CD4-positive, alpha-beta T cell (primary cell): ENCODE measurements around the gene VWA5B2. TPM values are rescaled to one million over a fixed set of nuclear protein-coding genes. Genes with fewer than 3 reads are reported as not detected.

Experiments
- ATAC-seq: fragments of 200-7000 bp; cut with Tn5 transposase; one replicate; pipeline ENCODE4 v1.10.0; 2022; ENCODE audit warnings: mild to moderate bottlenecking; ENCODE audit not compliant: poor library complexity
- CTCF ChIA-PET: fragments of 350-600 bp; sonication (Branson Sonifier 250); formaldehyde crosslinking; loops from one replicate; lab custom pipeline; 2021; ENCODE audit warnings: antibody characterized with exemption, inconsistent platforms; lab: Charles Lee
- POLR2A ChIA-PET: fragments of 350-600 bp; sonication (Branson Sonifier 250); formaldehyde crosslinking; loops from one replicate; lab custom pipeline; 2021; ENCODE audit warnings: antibody characterized with exemption, inconsistent platforms; lab: Charles Lee
- DNase-seq, 14 experiments: peaks; one replicate each; pipeline ENCODE4 v3.0.0-alpha.2; 2013 to 2020; ENCODE audit warnings: mixed read lengths in 2 of 14
- H3K27ac ChIP-seq, 2 donors: one replicate each; pipeline versions ENCODE4 v1.5.1 to v1.7.0; 2013; ENCODE audit warnings: low read length in 2 of 2, low read depth in 1 of 2, mild to moderate bottlenecking in 1 of 2
- H3K27me3 ChIP-seq, 2 experiments: 1 replicate in 1 of 2; 2 replicates in 1 of 2; pipeline versions ENCODE4 v1.6.1 to v1.7.0; 2013; ENCODE audit warnings: low read length in 2 of 2, control low read depth in 1 of 2, mild to moderate bottlenecking in 1 of 2, moderate library complexity in 1 of 2; ENCODE audit not compliant: insufficient read depth in 2 of 2, control insufficient read depth in 1 of 2
- H3K36me3 ChIP-seq: one replicate; pipeline ENCODE4 v1.6.1; 2013; ENCODE audit warnings: low read length, control low read depth; ENCODE audit not compliant: insufficient read depth
- H3K4me1 ChIP-seq: one replicate; pipeline ENCODE4 v1.6.1; 2013; ENCODE audit warnings: low read length, control low read depth; ENCODE audit not compliant: insufficient read depth
- H3K4me3 ChIP-seq: one replicate; pipeline ENCODE4 v1.5.1; 2013; ENCODE audit warnings: mild to moderate bottlenecking, low read length, moderate library complexity
- H3K9me3 ChIP-seq, 2 experiments: 1 replicate in 1 of 2; 2 replicates in 1 of 2; pipeline versions ENCODE4 v1.6.1 to v1.7.0; 2013; ENCODE audit warnings: low read length in 2 of 2, mild to moderate bottlenecking in 2 of 2, control low read depth in 1 of 2, moderate library complexity in 1 of 2; ENCODE audit not compliant: control insufficient read depth in 1 of 2, insufficient read depth in 1 of 2
- H3K27ac Mint-ChIP-seq: one replicate; pipeline ENCODE4 v1.8.0; 2020; ENCODE audit warnings: mixed read lengths
- H3K27me3 Mint-ChIP-seq: one replicate; pipeline ENCODE4 v1.8.0; 2021; ENCODE audit warnings: mixed read lengths
- H3K36me3 Mint-ChIP-seq: one replicate; pipeline ENCODE4 v1.8.0; 2021; ENCODE audit warnings: low read depth, mixed read lengths
- H3K4me1 Mint-ChIP-seq: one replicate; pipeline ENCODE4 v1.8.0; 2021; ENCODE audit warnings: low read depth, mixed read lengths
- H3K4me3 Mint-ChIP-seq: one replicate; pipeline ENCODE4 v1.8.0; 2020; ENCODE audit warnings: mild to moderate bottlenecking, mixed read lengths
- H3K9me3 Mint-ChIP-seq: one replicate; pipeline ENCODE4 v1.8.0; 2020; ENCODE audit warnings: mixed read lengths
- intact Hi-C, 2 experiments: fragments of 100-400 bp; cut with DNase I in 1 of 2; cut with micrococcal nuclease in 1 of 2; formaldehyde crosslinking; loops; one replicate each; pipeline versions ENCODE4 v1.15.1 to v1.9.0; 2023 to 2025; cut with DNase I, micrococcal nuclease
- total RNA-seq, 174 experiments: library from RNA in 2 of 174; stranded (reverse) in 2 of 174; gene quantifications; one replicate each; pipeline ENCODE4 v1.2.3 and lab custom pipeline; 2021 to 2026
- TF ChIP-seq, protein P1 (sequence below): fragments of 200-600 bp; IDR thresholded peaks from one replicate; pipeline ENCODE4 v1.8.0; 2022; ENCODE audit warnings: antibody characterized with exemption, mild to moderate bottlenecking

Gene VWA5B2
- total RNA-seq, 2 experiments from 2014 or later, result not detected

GRCh38 chr3:184186184-184186901 is 43.0 kb upstream of the VWA5B2 start, which contains the start of gene ABCF3:
Gene ABCF3 (plus strand): TSS chr3:184186199. CDS start chr3:184186208, 9 bp downstream.
- DNase-seq, result peak in 1 of 14 experiments; percentile 5
- POLR2A ChIA-PET, result interaction anchor here (1.0 to 3.0 kb wide), 7 partner anchors 11 to 130 kb away, joined by 3 to 25 read pairs (median 5); partner anchors contain the start of genes AP2M1, DVL3, EIF2B5 and VWA5B2

GRCh38 chr3:184186902-184187207 is 42.5 kb upstream of the VWA5B2 start:
- peak overlapping the region; percentile 81 for H3K4me3 ChIP-seq
- H3K9me3 ChIP-seq, result no peaks in the 10 kb centered on the region
- ChIA-PET CTCF (interaction anchor here (1.2 to 2.4 kb wide), 2 partner anchors 12 to 63 kb away, joined by 3 to 7 read pairs; partner anchors contain the start of genes AP2M1 and EEF1AKMT4), POLR2A (interaction anchor here (1.0 to 1.7 kb wide), 4 partner anchors 12 to 129 kb away, joined by 3 to 6 read pairs (median 5); partner anchors contain the start of genes AP2M1, DVL3 and VWA5B2)
- DNase-seq (peak in 1 of 14 experiments; percentile 24), ATAC-seq (no peak)
- Mint-ChIP-seq H3K27ac (peak overlapping the region; percentile 87), H3K4me3 (peak overlapping the region; percentile 99), H3K36me3 (peaks cover 97% of the 10 kb centered on the region), H3K4me1 (peaks cover 47% of the 10 kb centered on the region), H3K9me3 (no peaks in the 10 kb centered on the region), H3K27me3 (no peaks in the 10 kb centered on the region)
- H3K36me3 ChIP-seq, result peaks cover 67% of the 10 kb centered on the region
- TF ChIP-seq, protein P1, sequence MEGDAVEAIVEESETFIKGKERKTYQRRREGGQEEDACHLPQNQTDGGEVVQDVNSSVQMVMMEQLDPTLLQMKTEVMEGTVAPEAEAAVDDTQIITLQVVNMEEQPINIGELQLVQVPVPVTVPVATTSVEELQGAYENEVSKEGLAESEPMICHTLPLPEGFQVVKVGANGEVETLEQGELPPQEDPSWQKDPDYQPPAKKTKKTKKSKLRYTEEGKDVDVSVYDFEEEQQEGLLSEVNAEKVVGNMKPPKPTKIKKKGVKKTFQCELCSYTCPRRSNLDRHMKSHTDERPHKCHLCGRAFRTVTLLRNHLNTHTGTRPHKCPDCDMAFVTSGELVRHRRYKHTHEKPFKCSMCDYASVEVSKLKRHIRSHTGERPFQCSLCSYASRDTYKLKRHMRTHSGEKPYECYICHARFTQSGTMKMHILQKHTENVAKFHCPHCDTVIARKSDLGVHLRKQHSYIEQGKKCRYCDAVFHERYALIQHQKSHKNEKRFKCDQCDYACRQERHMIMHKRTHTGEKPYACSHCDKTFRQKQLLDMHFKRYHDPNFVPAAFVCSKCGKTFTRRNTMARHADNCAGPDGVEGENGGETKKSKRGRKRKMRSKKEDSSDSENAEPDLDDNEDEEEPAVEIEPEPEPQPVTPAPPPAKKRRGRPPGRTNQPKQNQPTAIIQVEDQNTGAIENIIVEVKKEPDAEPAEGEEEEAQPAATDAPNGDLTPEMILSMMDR, result no peak
- peaks cover 32% of the 10 kb centered on the region for H3K4me1 ChIP-seq
- peak overlapping the region in 1 of 2 donors; percentile 9 for H3K27ac ChIP-seq
- H3K27me3 ChIP-seq, result no peaks in the 10 kb centered on the region
- intact Hi-C loops, result loop anchor here (1.0 to 10.0 kb wide), 10 partner anchors 18 to 625 kb away; partner anchors contain the start of genes EIF2B5 (in 2 of the 2), ABCC5 (in 1 of the 2), ALG3 (in 1 of the 2) and CLCN2 (in 1 of the 2)

More at GRCh38 chr3:184186184-184186901, 43.0 kb upstream of the VWA5B2 start, which contains the start of gene ABCF3:
- H3K36me3 ChIP-seq, result peaks cover 68% of the 10 kb centered on the region
- H3K9me3 ChIP-seq, result no peaks in the 10 kb centered on the region
- Mint-ChIP-seq H3K9me3 (no peaks in the 10 kb centered on the region), H3K4me3 (peak within 1 kb of the TSS; percentile 99), H3K27me3 (no peaks in the 10 kb centered on the region), H3K4me1 (peaks cover 47% of the 10 kb centered on the region), H3K36me3 (peaks cover 97% of the 10 kb centered on the region), H3K27ac (peak within 1 kb of the TSS; percentile 87)
- intact Hi-C loops, result loop anchor here (1.0 to 10.0 kb wide), 10 partner anchors 18 to 626 kb away; partner anchors contain the start of genes EIF2B5 (in 2 of the 2), ABCC5 (in 1 of the 2), ALG3 (in 1 of the 2) and CLCN2 (in 1 of the 2)
- no peaks in the 10 kb centered on the region for H3K27me3 ChIP-seq
- CTCF ChIA-PET, result interaction anchor here (1.2 to 2.4 kb wide), 3 partner anchors 12 to 63 kb away, joined by 3 to 7 read pairs (median 4); partner anchors contain the start of genes AP2M1 and EEF1AKMT4
- peaks cover 32% of the 10 kb centered on the region for H3K4me1 ChIP-seq
- peak within 1 kb of the TSS; percentile 15 to 69 for H3K27ac ChIP-seq
- H3K4me3 ChIP-seq, result peak within 1 kb of the TSS; percentile 81
- peak; percentile 15 for ATAC-seq
- TF ChIP-seq, protein P1, result no peak

DNA sequence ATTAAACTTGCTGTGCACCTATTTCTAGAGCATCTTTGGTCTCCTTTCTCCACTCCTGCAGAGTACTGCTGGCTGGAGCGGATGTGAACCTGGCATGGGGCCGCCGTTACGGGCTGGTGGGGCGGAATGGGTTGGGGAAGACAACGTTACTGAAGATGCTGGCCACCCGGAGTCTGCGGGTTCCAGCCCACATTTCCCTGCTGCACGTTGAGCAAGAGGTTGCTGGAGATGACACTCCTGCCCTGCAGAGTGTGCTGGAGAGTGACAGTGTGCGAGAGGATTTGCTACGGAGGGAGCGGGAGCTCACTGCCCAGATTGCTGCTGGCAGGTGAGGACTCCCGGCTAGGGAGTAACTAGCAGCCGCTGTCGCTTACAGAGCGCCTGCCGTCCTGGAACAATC is 41.3 kb upstream of the VWA5B2 start:
- ChIA-PET POLR2A (no interaction called here), CTCF (no interaction called here)
- no peak overlapping the region for H3K27ac ChIP-seq
- peaks cover 97% of the 10 kb centered on the region for H3K36me3 Mint-ChIP-seq
- H3K4me3 ChIP-seq, result no peak overlapping the region
- no peak overlapping the region for H3K27ac Mint-ChIP-seq
- no peak for ATAC-seq
- H3K27me3 Mint-ChIP-seq, result no peaks in the 10 kb centered on the region
- no peaks in the 10 kb centered on the region for H3K27me3 ChIP-seq
- H3K36me3 ChIP-seq, result peaks cover 67% of the 10 kb centered on the region
- H3K4me3 Mint-ChIP-seq, result peak overlapping the region; percentile 99
- DNase-seq, result peak in 1 of 14 experiments; percentile 11
- peaks cover 32% of the 10 kb centered on the region for H3K4me1 ChIP-seq
- no peaks in the 10 kb centered on the region for H3K9me3 ChIP-seq
- intact Hi-C loops, result loop anchor here (5.0 to 10.0 kb wide), 7 partner anchors 51 to 624 kb away; partner anchors contain the start of genes EIF2B5 (in 2 of the 2), ABCC5 (in 1 of the 2), ALG3 (in 1 of the 2) and CLCN2 (in 1 of the 2)
- peaks cover 47% of the 10 kb centered on the region for H3K4me1 Mint-ChIP-seq
- no peaks in the 10 kb centered on the region for H3K9me3 Mint-ChIP-seq
- TF ChIP-seq, protein P1, result no peak
